GM13977 (cell line): ENCODE data around the gene BET1.

Source experiments
- DNase-seq: peaks from one replicate; pipeline ENCODE4 v3.0.0; 2012; ENCODE audit warnings: low spot score
- in situ Hi-C: fragments of 300-500 bp; cut with MboI; formaldehyde crosslinking; loops from one replicate; pipeline ENCODE4 v1.12.0; 2022; ENCODE audit warnings: low sequenced_read_pairs, low pct_unique_long_range_greater_than_20kb, mixed read lengths, inconsistent platforms; ENCODE audit not compliant: unreplicated experiment
- TF ChIP-seq, protein P1 (sequence below): IDR thresholded peaks from 2 replicates; pipeline ENCODE4 v1.5.1; 2012; ENCODE audit warnings: mild to moderate bottlenecking, control low read depth; ENCODE audit not compliant: insufficient read depth; ENCODE audit errors: extremely low read depth, missing control alignments

BET1 gene

DNA sequence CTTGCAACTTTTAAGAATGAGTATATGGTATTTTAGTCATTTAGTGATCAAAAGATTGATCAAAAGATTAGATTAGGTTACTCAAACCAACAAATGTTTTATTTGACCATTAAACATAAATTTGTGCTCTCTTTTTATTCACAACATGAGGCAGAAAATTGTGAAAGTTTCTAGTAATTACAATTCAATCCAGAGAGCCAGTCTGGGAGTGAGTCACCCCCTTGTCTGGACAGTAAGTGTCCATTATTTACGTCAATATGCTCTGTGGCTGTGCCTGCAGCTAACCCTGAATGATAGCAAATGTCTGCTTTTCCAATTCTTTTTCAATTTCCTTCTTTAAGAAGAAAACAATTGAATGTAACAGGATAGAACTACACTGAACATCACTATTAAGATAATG, 54.7 kb downstream of the BET1 start:
- no peak for DNase-seq
- TF ChIP-seq, protein P1, sequence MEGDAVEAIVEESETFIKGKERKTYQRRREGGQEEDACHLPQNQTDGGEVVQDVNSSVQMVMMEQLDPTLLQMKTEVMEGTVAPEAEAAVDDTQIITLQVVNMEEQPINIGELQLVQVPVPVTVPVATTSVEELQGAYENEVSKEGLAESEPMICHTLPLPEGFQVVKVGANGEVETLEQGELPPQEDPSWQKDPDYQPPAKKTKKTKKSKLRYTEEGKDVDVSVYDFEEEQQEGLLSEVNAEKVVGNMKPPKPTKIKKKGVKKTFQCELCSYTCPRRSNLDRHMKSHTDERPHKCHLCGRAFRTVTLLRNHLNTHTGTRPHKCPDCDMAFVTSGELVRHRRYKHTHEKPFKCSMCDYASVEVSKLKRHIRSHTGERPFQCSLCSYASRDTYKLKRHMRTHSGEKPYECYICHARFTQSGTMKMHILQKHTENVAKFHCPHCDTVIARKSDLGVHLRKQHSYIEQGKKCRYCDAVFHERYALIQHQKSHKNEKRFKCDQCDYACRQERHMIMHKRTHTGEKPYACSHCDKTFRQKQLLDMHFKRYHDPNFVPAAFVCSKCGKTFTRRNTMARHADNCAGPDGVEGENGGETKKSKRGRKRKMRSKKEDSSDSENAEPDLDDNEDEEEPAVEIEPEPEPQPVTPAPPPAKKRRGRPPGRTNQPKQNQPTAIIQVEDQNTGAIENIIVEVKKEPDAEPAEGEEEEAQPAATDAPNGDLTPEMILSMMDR: no peak

DNA sequence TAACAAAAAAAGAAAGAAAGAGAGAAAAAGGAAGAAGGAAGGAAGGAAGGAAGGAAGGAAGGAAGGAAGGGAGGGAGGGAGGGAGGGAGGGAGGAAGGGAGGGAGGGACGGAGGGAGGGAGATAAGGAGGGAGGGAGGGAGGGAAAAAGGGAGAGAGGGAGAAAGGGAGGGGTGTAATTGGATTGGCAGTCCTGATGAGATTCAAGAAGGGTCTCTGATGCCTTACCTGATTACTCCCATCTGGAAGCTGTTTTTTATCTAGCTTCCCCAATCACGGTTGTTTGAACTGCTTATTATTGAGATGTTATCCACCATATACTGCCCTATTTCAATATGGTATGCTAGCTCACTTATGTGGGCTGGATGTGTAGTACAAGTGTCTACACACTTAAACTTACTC, 55.3 kb downstream of the BET1 start:
- in situ Hi-C loops: no loop called here
- TF ChIP-seq, protein P1: no peak
- no peak for DNase-seq

More for the DNA sequence above, 54.7 kb downstream of the BET1 start:
- in situ Hi-C loops: no loop called here

DNA sequence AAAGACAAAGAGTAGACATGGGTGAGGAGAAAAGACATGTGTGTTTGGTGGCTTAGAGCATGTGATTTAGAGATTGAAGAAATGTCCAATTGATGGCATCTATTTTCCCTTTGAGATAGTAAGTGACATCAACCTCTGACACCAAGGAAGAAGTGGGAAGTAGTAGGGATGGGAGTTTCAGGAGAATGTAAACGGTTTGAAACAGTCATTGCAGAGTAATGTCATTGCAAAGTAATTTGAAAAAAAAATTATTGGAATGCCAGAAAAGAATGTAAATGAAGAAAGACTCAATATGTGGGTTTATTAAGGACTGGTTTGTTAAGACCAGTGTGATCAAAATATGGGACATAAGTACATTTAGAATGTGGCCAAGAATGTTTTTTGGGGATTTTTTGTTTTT, 56.0 kb downstream of the BET1 start:
- TF ChIP-seq, protein P1: no peak
- no peak for DNase-seq
- in situ Hi-C loops: no loop called here

DNA sequence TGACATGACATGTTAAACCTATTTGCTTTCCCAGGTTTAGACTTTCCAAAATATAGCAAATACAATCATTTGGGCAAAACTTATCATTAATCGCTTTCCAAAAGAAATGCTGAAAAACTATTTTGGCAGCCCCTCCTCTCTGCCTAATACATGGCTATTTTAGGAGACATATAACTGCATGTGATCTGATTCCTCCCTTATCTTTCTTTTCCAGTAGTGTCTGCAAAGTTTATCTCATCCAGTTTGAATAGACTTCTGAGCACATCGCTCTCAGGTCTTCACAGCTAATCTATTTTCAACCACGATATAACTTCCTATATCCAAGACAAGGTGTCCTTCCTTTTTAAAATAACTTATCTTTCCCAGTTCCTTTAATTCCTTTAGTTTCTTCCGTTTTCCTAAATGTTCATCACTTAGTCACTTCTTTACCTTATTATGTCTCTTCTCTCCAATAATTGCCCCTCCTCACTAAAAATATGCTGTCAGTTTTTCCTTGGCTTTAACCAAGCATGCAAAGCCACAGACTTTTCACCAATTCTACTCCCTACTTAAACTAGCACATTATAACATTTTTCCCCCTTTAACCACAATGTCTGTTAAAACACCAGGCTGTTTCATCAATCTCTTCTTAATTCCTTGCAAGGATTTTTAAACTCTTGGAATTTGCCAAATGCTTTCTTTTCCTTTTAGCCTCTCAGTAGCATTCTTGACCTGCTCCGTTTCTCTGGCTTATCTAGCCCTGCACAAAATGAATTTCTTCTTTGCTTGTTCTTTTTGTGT, 58.2 kb downstream of the BET1 start:
- DNase-seq: no peak
- in situ Hi-C loops: no loop called here
- TF ChIP-seq, protein P1: no peak

DNA sequence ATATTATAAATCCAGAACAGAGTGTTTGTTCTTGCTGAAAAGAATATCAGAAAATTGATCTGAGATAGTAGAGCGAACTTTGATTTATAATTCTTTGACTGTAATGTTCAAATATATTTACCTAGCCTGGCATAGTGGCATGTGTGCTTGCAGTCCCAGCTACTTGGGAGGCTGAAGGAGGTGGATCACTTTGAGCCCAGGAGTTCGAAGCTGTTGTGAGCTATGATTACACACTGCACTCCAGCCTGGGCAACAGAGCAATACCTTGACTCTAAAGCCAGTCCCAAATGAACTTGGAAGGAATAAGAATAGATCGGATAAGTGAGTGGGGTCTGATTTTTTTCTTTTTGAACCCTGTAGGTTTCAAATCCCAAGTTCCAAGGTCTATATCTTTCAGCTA, 59.1 kb downstream of the BET1 start:
- in situ Hi-C loops: no loop called here
- DNase-seq: no peak
- TF ChIP-seq, protein P1: no peak

DNA sequence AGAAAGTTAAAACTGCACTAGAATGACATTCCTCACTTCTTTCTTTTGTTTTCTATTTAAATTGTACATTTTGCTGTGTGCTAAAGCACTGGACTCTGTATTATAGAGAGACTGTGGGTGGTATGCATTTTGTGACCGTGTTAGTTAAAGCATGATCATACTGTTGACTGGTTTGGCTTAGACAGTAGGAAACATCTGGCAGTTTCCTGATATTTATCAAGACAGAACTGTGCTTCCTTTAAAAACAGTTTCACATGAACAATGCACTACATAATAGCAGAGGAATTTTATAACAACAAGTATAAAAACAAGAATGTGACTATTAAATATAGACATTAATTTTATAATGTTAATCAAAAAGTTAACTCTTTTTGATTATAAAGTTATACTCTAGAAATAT, 59.5 kb downstream of the BET1 start:
- in situ Hi-C loops: no loop called here
- TF ChIP-seq, protein P1: no peak
- DNase-seq: no peak
